Activated naive CD8-positive, alpha-beta T cell treated with anti-CD3 and anti-CD28 coated beads, Interleukin-2, amount 50 U/mL, for 16 hours (primary cell): ENCODE data around the gene AGR2.

Experiments used
- DNase-seq: peaks from one replicate; pipeline ENCODE4 v3.0.0-alpha.2; 2020; ENCODE audit warnings: low read depth, low spot score

Gene AGR2

GRCh38 chr7:16812542-16813231 lies 7.9 kb upstream of the AGR2 start:
- DNase-seq: no peak

DNA sequence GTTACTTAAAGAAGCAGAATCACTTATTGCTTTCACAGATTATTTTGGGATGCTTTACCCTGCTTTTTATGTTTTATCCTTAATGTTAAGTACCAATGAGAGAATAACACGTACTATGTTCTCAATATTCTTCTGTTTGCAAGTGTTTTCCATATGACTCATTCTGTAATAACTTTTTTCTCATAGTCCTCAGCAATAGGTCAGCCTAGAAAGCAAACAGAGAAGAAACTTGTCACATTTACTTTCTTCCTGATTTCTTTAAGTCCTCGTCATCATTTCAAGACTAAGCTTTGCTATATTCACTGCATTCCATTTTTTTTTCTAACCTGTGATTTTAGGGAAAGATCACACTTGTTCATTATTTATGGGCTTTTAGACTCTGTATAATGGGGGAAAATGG lies 6.8 kb upstream of the AGR2 start:
- no peak for DNase-seq

GRCh38 chr7:16810573-16810972 lies 5.8 kb upstream of the AGR2 start:
- DNase-seq: no peak

GRCh38 chr7:16810112-16810511 lies 5.3 kb upstream of the AGR2 start:
- no peak for DNase-seq

- no peak for DNase-seq
Observed at GRCh38 chr7:16805441-16805840, 642 bp upstream of the AGR2 start.

DNA sequence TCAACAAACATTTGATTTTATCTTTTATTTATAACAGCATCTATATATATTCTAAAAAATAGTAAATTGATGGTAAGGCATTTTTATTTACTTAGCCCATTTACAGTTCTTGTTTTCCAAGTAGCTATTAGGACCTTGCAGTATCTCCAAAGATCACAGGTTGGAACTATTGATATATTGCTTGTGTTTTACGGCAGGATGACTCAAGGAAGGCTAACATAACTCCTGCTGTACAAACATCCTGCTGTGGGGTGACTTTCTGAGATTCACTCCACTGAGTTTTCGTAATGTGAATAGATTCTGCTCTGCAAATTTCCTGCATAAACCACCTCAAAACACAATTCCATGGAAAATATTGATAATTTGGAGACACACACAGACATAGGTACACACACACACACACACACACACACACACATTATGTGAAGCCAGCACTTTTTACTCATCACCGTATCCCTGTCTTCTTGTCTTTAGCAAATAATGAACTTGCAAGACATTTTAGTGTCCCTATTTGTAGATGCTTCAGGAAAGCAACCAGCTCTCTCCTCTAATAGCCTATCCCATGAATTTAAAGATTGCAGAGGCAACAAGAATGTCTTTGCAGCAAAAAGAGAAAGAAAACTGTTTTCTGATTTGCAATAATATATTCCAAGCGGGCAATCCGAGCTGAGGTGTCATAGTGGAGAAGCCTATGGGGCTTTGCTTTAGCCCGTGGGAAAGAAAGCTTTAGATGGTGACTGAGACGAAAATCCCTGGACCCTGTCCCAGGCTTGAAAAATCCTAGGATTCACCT lies 722 bp downstream of the AGR2 start:
- no peak for DNase-seq

DNA sequence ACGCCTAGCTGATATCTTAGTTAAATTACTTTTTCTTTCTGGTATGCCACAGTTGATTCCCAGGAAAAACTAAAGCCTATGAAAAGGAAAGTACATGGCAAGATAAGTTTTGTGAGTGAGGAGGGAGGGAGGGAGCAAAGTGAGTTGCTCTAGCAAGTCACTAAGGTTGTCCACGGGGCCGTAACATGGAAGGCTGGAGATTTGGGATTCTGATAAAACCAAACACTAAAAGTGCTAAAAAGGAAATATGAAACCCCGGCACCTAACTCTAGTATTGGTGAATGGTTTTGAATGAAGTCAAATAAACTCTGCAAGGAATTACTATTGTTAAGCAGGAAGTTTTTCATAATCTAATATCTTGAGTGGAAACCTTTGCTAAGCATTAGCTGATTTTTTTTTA lies 1.7 kb downstream of the AGR2 start:
- no peak for DNase-seq

GRCh38 chr7:16801579-16801978 lies 3.2 kb downstream of the AGR2 start:
- DNase-seq: no peak

- no peak for DNase-seq
Observed at GRCh38 chr7:16801111-16801542, 3.7 kb downstream of the AGR2 start.

DNA sequence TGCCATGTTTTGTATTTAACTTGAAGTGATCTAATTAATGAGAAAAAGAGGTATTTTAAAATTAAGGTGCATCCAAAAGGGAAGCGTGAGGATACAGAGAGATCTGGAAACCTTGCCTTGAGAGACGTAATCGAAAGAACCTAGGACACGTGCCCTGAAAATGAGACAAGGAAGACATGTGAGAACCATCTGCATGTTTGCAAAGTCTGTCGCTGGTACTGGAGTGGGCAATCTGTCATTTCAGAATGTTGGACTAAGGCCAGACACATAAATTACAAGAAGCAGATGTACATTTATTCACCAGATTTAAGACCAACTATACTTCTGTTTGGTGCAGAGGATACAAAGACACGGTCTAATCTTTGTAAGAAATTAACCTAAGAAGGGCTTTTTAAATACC lies 9.2 kb downstream of the AGR2 start:
- no peak for DNase-seq

GRCh38 chr7:16794986-16795385 lies 9.8 kb downstream of the AGR2 start:
- no peak for DNase-seq

DNA sequence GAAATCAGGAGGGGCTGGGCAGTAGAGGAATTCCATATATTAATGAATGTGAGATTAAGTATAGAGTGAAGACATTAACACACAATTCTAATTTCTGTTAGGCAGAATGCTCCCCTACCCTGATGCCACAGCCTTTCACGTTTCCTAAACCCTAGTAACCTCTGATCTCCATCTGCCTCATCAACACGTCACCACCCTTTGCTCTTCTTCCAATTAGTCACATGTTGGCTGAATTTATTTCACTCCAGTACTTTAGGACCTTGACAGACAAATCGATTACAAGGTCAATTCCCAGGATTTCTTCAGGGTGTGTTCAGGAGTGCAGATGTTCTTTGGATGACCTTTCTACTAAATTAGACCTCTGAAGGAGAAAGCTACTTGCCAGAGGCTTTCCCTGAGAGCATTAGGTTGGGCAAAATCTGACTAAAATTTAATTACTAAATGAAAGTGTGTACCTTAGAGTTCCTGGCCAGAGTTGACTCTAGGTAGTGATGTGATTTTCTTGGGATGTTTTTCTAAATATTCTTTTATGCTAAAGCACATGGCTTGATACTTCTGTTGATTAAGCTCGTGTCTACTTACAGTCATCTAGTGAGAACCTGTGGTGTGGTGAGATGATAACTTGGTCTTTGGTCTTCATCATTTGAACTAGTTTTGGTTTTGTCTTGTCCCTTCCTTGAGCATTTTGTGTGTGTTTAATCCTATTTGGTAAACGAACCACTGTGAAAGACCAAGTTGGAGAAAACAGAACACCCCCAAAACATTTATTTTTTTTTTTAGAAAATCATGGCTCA lies 12.7 kb downstream of the AGR2 start:
- no peak for DNase-seq

GRCh38 chr7:16791071-16791470 lies 13.7 kb downstream of the AGR2 start:
- DNase-seq: no peak

- no peak for DNase-seq
Observed at GRCh38 chr7:16787127-16787526, 17.7 kb downstream of the AGR2 start.

GRCh38 chr7:16786257-16786656 lies 18.5 kb downstream of the AGR2 start:
- no peak for DNase-seq

GRCh38 chr7:16785846-16786245 lies 19.0 kb downstream of the AGR2 start:
- no peak for DNase-seq

DNA sequence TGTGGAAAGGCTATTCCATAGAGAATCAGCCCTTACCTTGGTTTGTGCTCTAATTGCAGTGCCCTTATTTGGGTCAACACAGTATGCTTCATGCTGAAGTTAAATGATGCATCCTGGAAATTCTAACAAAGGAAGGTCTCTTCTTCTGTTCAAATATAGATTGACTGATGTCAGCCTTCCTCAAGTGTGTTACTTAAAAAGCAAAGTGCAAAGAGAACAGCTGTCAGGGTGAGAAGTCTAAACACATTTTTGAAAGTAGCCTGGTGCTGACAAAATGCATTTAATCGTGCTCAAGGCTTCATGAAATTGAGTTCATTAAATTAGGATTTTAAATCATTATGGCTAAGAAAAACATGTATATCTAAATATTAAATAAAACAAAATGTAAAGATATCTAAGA lies 19.5 kb downstream of the AGR2 start:
- no peak for DNase-seq

DNA sequence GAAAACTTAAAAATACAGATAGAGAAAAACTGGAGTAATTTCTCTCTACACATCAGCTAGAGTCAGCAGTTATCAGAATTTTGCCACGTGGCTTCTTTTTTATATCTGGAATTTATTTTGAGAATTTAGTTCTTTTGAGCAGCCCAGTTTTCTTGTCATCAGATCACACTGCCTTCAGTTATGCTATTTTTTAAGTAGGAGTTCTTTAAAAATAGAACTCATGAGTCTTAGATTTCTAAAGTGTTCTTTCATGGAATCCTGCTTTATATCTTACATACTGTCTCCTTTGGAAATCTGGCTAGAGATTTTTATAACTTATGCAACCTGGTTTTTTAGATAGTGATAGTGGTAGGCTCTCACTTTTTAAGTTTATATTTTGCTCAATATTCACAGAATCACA lies 24.2 kb downstream of the AGR2 start:
- no peak for DNase-seq

DNA sequence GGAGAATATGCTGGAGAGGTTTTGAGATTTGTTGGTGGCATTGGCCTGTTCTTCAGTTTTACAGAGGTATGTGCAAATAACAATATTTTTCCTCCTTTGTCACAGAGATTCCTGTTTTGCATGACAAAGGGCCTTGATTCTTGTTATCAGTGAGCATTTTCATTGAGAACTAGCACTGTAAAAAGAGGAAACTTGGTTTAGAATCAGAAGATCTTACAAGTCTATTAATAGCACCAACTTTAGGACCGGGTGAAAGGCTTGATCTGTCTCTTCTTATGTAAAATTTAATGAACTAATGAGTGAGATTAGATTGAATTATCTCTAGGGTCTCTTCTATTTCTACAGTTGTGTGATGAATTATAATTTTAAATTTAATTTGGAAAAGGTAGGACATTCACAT lies 25.7 kb downstream of the AGR2 start:
- DNase-seq: no peak

DNA sequence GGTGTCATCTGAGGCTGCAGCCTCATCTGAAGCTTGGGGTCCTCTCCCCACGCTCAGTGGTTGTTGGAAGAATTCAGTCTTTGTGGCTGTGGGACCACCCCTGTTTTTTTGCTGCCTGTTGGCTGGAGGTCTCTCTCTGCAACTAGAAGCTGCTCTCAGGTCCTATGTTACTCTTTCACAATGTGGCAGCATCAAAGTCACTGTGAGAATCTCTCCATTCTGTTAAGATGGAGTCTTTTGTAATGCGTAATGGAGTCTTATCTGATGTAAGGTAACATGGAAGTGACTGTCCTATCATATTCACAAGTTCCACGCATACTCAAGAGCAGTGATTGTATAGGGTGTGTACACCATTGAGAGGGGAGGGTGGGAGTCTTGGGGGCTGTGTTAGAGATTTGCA lies 26.3 kb downstream of the AGR2 start:
- no peak for DNase-seq

- no peak for DNase-seq
Observed at GRCh38 chr7:16776053-16776452, 28.7 kb downstream of the AGR2 start.

DNA sequence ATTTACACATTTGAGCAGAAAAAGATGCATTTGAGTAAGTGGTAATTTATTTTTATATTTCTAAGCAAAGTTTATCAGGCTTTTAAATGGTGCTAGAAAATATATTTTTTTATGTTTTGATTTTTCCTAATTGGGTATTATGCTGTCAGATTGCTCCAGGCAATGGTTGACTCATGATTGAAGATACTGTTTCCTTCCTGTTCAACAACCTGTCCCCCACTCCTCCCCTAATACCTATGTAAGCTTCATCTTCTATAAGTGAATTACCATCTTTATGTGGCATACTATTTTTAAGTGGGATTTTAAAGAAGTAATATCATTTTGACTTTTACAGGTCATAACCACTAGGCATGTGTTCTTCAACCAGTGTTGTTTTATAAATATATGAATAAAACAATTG lies 29.8 kb downstream of the AGR2 start:
- no peak for DNase-seq

DNA sequence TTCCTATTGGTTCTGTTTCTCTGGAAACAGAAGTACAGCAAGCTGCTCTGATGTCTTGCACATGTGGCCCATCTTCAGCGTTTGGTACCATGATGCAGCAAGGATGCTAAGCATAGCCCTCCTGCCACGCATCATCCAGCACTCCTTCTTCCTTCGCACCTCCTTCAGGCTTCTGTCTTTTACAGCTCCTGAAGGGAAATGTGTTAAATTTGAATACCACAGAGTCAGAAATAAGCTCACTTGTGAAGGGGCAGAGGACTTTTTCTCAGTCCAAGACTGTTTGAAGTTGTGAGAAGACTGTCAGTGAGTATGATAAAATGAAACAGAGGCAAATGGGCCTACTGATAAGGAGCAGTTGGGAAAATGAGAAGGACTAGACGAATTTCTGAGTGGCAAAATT lies 30.5 kb downstream of the AGR2 start:
- DNase-seq: no peak
